A549 (cell line): ENCODE results near the gene TOR2A.

Source experiments
- CHD4 ChIP-seq: fragments of 200-600 bp; sonication (generic); IDR thresholded peaks from 2 replicates; pipeline ENCODE4 v1.6.1; 2016; ENCODE audit warnings: antibody characterized with exemption, mild to moderate bottlenecking, borderline replicate concordance
- CTCF ChIP-seq: fragments of >200 bp; sonication (Bioruptor Twin); formaldehyde crosslinking; IDR thresholded peaks from 3 replicates; pipeline ENCODE4 v1.5.1; 2016
- EP300 ChIP-seq, 2 experiments: fragments of >200 bp; sonication (Bioruptor Twin); formaldehyde crosslinking; IDR thresholded peaks; 2 replicates in 1 of 2; 3 replicates in 1 of 2; pipeline ENCODE4 v1.6.1; 2016 to 2017
- MAX ChIP-seq: IDR thresholded peaks from 2 replicates; pipeline ENCODE4 v1.6.1; 2012
- POLR2A ChIP-seq: IDR thresholded peaks from 2 replicates; pipeline ENCODE4 v1.6.1; 2012; ENCODE audit warnings: mild to moderate bottlenecking, low read length

GRCh38 chr9:127700594-127701255 lies 34.4 kb downstream of the TOR2A start:
- TF ChIP-seq CTCF: no peak
- TF ChIP-seq POLR2A: no peak
- TF ChIP-seq MAX: no peak
- no peak for TF ChIP-seq EP300 (IDR thresholded peaks at IDR 0.05)
- TF ChIP-seq CHD4: no peak
